NCI-H2196 treated with DMSO at 0.1 percent for 48 hours (cell line): ENCODE measurements around the gene ARHGAP28.

Experiments used
- DNase-seq: peaks from one replicate; lab custom pipeline; 2025; ENCODE audit not compliant: unreplicated experiment; lab: John Stamatoyannopoulos, UW

ARHGAP28 gene

DNA sequence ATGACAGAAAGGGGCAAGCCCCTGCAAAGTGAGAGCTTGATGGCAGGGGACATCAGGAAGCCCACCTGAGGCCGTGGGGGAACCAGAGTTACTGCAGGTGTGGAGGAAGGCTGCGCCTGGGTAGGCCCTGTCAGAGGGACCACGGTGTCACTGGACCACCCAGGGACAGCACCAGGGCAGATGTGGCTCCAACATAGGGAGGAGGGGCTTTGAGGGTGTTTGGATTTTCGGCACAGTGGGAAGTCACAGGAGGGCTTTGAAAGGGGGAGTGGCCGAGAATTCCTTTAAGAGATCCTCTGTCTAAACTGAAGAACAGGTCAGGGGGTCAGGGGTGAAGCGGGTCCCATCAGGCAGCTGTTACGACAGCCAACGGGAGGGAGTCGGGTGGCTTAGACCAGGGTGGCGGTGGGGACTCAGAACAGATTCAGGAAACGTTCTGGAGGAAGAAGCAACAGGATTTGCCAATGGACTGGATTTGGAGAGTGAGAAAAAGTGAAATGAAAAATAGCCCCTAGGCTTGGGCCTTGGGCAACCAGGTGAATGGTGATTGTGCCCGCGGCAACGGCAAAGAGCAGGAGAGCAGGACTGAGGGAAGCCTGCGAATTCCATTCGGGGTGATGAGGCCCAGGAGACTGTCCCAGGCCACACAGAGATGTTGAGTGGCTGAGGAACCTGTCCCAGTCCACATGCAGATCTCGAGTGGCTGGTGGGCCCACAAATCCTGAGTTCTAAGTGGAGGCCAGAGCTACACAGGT is 222.0 kb downstream of the ARHGAP28 start:
- DNase-seq: no peak

DNA sequence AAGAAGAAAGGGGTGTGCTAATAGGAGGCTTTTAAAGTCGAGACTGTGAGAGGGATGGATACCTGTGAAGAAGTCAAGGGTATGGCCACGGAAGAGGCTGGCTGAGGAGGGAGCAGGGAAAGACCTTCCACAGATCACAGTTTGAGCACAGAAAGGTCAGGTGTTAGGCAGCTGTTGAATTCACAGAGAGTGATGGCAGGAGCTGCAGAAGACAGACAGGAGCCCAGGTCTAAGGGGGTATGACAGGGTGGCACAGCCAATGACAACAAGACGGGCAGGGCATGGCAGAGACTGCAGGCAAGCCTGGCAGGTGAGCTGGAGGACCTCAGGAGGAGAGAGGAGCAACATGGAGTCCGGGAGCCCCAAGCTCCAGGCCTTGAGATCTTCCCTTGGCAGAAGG is 225.0 kb downstream of the ARHGAP28 start:
- no peak for DNase-seq

DNA sequence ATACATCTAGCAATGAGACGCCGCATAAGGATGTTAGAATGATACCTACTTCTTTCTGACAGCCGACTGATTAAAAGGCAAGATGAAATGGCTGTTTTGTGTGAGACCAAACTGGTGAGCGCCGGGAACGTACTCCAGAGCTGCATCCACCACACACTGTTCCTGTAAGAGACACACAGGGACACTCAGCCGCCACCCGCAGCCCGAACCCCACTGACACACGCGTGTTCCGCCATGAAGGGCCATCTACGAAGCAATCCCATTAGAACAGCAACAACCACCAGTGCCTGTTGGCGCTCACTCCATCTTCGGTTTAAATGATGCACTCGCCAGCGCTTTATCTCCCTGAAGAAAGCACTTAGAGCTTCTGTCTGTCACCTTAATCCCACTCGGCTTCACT is 225.8 kb downstream of the ARHGAP28 start:
- no peak for DNase-seq

DNA sequence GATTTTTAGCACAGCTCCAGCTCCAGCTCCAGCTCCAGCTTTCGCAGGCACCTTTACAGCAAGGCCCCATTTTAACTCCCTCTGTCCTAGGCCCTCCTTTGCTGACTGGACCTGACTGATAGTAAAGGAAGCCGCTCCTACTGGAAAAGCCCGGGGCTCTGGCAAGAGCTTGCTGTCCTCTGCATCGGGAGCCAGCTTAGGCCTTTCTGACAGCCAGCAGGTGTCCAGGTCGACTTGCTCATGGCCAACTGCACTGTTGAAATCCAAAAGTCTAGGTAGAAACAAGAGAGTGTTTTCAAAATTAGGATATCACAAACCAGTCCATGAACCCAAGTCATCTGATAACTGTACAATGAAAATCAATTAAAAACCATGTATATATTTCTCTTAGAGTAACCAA is 227.0 kb downstream of the ARHGAP28 start:
- no peak for DNase-seq

DNA sequence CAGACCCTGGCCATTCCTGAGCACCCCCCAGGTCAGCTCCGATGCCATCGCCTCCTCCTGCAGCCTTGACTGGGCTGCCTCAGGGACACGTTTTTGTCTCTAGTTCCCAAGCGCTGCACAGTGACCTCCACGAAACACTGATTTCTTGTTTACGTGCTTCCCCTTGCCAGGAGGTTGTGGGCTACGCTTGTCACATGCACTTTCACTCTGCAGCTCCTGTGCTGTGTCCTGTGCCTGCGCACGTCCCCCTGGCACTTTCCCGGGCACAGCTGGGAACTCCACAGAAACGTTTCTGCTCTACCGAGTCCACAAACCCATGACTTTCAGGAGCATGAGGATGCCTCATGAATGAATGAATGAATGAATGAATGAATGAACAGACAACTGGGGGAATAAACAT is 227.5 kb downstream of the ARHGAP28 start:
- DNase-seq: no peak

DNA sequence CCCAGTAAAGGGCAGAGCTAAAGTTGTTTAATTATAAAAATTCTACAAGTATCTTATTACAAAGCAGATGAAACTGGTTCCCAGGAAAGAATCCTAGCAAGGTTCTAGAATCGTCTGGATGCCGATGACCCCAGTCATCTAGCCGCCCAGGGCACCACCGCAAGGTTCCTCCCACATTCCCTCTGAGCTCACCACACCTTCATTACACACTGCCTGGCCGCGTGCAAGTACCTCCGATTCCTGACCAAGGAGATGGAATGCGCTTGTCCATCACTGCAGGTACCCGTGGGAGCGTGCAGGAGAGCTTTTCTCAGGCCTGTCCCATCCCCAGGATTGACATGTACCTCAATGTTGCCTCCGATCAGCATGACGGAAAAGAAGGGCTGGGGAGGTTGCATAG is 229.6 kb downstream of the ARHGAP28 start:
- no peak for DNase-seq

DNA sequence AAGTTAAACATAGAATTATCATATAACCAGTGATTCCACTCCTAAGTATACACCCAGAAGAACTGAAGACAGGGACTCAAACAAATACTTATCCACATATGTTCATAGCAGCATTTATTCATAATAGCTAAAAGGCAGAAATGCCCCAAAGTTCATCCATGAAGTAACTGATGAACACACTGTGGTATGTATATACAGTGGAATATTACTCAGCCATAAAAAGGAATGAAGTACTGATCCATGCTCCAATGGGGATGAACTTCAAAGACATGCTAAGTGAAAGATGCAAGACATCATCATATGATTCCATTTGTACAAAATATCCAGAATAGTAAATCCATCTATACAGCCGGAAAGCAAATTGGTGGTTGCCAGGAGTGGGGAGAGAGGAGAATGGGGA is 230.6 kb downstream of the ARHGAP28 start:
- no peak for DNase-seq

DNA sequence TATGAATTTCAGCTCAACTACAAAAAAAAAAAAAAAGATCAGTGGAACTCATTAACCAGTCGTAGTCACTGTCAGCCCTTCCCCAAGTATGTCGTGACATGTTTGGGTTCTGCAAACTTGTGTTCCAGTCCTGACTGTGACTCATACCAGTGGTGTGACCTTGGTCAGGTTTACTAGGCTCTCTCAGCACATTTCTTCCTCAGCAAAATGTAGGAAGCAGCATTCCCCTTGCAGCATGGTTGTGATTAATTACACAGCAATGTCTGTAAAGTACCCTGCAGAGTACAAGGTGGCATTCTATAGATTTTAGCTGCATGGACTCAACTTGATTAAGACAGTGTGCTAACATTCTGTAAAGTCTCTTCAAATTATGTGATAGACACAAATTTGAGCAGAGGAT is 231.1 kb downstream of the ARHGAP28 start:
- no peak for DNase-seq

DNA sequence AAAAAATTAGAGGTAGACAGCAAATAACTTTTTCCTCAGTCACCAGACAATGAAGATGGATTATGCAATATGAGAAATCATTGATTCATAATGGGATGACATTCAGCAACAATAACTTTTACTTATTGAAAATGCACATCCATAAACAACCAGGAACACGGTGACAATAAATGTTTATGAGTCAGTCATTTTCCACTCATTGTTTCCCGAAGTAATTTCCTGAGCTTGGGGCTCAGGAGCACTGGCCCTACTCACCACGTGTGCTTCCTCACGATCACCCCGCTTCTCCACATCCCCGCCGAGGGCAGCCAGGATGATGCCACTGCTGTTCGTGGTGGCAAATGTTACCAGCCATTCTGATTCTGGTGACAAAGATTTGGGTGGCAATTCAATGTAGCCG is 231.8 kb downstream of the ARHGAP28 start:
- DNase-seq: no peak

DNA sequence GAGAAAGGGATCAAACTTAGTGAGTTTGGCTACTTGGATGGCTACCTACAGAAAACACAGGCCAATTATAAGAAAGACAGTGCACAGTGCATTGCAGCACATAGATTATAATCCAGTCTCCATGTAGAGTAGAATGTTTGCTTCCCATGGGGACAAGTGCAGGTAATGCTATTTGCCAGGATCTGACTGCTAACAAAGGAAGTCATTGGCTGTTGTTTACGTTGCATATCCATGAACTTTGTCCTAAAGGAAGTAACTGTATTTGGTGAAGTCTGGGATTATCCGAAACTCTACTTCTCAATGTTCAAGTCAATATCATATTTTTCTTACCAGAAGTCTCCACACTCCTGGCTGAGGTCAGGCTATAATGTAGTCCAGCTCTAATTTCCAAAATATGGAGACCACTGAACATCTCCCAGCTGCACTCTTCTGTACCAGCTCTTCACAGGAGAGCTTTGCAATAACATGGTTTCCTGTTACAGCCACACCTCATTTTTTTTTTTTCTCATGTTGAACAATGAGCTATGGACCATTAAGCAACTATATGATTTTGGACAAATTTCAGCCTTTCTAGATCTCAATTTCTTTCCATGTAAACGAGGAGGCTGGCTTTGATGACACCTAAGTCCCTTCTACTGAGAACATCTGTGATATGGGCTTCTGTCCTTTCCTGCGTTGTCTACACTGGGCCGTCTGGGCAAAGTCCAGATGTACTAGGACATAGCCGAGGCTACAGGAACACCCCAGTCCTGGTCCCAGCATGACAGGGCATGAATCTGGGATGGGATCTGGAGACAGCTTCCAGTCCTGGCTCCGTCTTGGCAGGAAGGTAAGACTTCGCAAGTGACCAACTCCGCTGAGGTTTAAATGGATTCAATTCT is 233.3 kb downstream of the ARHGAP28 start:
- DNase-seq: no peak

DNA sequence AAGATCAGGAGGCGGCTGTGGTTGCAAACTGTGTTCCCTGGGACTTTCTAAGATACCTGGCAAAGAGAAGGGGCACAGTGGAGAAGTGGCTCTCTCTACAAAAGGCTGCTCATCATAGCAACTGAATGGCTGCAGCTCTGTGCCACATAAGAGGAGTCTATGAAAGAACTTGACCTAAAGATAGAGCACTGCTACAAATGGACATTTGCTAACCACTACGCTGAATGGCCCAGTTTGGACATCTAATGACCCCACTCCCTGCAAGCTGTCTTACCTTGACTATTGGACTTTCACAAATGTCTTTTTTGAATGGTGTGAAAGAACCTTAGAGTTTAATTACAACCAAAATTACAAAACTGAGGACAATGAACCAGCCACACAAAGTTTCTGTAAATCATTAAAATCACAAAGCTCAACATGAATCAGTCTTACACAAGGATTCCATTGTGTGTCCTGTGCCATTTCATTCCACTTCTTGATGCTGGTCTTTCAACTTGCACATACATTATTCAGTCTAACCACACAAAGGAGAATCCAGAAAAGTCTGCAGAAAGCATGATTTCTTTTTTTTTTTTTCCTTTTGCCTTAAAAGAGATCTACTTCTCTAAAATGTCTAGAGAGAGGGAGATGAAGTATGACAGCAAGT is 234.1 kb downstream of the ARHGAP28 start:
- no peak for DNase-seq
